IPS-18a (cell line): ENCODE measurements around the gene CACNA1I.

Experiments
- H3K27ac ChIP-seq: one replicate; pipeline ENCODE4 v1.5.1; 2013; ENCODE audit warnings: low read length
- H3K27me3 ChIP-seq: one replicate; pipeline ENCODE4 v1.6.1; 2013; ENCODE audit warnings: mild to moderate bottlenecking, low read length; ENCODE audit not compliant: control insufficient read depth, insufficient read depth
- H3K36me3 ChIP-seq: one replicate; pipeline ENCODE4 v1.6.1; 2013; ENCODE audit warnings: low read depth, low read length; ENCODE audit not compliant: control insufficient read depth
- H3K4me1 ChIP-seq: one replicate; pipeline ENCODE4 v1.6.1; 2013; ENCODE audit warnings: low read depth, low read length; ENCODE audit not compliant: control insufficient read depth
- H3K4me3 ChIP-seq: one replicate; pipeline ENCODE4 v1.5.1; 2013; ENCODE audit warnings: low read length
- H3K9ac ChIP-seq: one replicate; pipeline ENCODE4 v1.6.1; 2013; ENCODE audit warnings: mild to moderate bottlenecking, low read length, moderate library complexity
- H3K9me3 ChIP-seq: one replicate; pipeline ENCODE4 v1.6.1; 2013; ENCODE audit warnings: low read depth, low read length; ENCODE audit not compliant: control insufficient read depth

The CACNA1I gene

GRCh38 chr22:39610766-39611165, 40.2 kb downstream of the CACNA1I start:
- peaks cover 8% of the 10 kb centered on the region for H3K4me1 ChIP-seq
- no peaks in the 10 kb centered on the region for H3K27me3 ChIP-seq
- no peaks in the 10 kb centered on the region for H3K36me3 ChIP-seq

GRCh38 chr22:39611360-39611759, 40.8 kb downstream of the CACNA1I start:
- Histone ChIP-seq H3K36me3 (no peaks in the 10 kb centered on the region), H3K4me3 (no peak overlapping the region), H3K27me3 (no peaks in the 10 kb centered on the region), H3K9me3 (no peaks in the 10 kb centered on the region), H3K9ac (no peak overlapping the region), H3K4me1 (peaks cover 8% of the 10 kb centered on the region), H3K27ac (no peak overlapping the region)

More at GRCh38 chr22:39610766-39611165, 40.2 kb downstream of the CACNA1I start:
- no peaks in the 10 kb centered on the region for H3K9me3 ChIP-seq
- no peak overlapping the region for H3K9ac ChIP-seq
- H3K27ac ChIP-seq, result no peak overlapping the region
- H3K4me3 ChIP-seq, result no peak overlapping the region

- no peaks in the 10 kb centered on the region for H3K27me3 ChIP-seq
- H3K9me3 ChIP-seq, result no peaks in the 10 kb centered on the region
- H3K9ac ChIP-seq, result no peak overlapping the region
- no peak overlapping the region for H3K4me3 ChIP-seq
- no peaks in the 10 kb centered on the region for H3K36me3 ChIP-seq
- peaks cover 4% of the 10 kb centered on the region for H3K4me1 ChIP-seq
- H3K27ac ChIP-seq, result no peak overlapping the region
Measured at GRCh38 chr22:39612811-39613548, 42.4 kb downstream of the CACNA1I start.

- Histone ChIP-seq H3K27ac (no peak overlapping the region), H3K9ac (no peak overlapping the region)
Measured at GRCh38 chr22:39613549-39613921, 43.0 kb downstream of the CACNA1I start.

GRCh38 chr22:39614442-39614841, 43.9 kb downstream of the CACNA1I start:
- Histone ChIP-seq H3K36me3 (no peaks in the 10 kb centered on the region), H3K27me3 (no peaks in the 10 kb centered on the region), H3K9ac (no peak overlapping the region), H3K4me3 (no peak overlapping the region), H3K27ac (no peak overlapping the region), H3K4me1 (peaks cover 4% of the 10 kb centered on the region), H3K9me3 (no peaks in the 10 kb centered on the region)

More at GRCh38 chr22:39613549-39613921, 43.0 kb downstream of the CACNA1I start:
- H3K4me3 ChIP-seq, result no peak overlapping the region
- H3K27me3 ChIP-seq, result no peaks in the 10 kb centered on the region
- no peaks in the 10 kb centered on the region for H3K9me3 ChIP-seq
- no peaks in the 10 kb centered on the region for H3K36me3 ChIP-seq
- peaks cover 4% of the 10 kb centered on the region for H3K4me1 ChIP-seq

GRCh38 chr22:39616051-39616450, 45.5 kb downstream of the CACNA1I start:
- H3K4me3 ChIP-seq, result no peak overlapping the region
- no peaks in the 10 kb centered on the region for H3K36me3 ChIP-seq
- no peak overlapping the region for H3K27ac ChIP-seq
- H3K4me1 ChIP-seq, result peaks cover 4% of the 10 kb centered on the region
- H3K9ac ChIP-seq, result no peak overlapping the region
- H3K27me3 ChIP-seq, result no peaks in the 10 kb centered on the region
- H3K9me3 ChIP-seq, result no peaks in the 10 kb centered on the region

GRCh38 chr22:39616781-39617180, 46.2 kb downstream of the CACNA1I start:
- Histone ChIP-seq H3K27ac (no peak overlapping the region), H3K4me1 (peaks cover 4% of the 10 kb centered on the region), H3K36me3 (no peaks in the 10 kb centered on the region), H3K27me3 (no peaks in the 10 kb centered on the region), H3K4me3 (no peak overlapping the region), H3K9me3 (no peaks in the 10 kb centered on the region), H3K9ac (no peak overlapping the region)

GRCh38 chr22:39617342-39617741, 46.8 kb downstream of the CACNA1I start:
- no peak overlapping the region for H3K27ac ChIP-seq
- no peaks in the 10 kb centered on the region for H3K27me3 ChIP-seq
- no peaks in the 10 kb centered on the region for H3K36me3 ChIP-seq
- H3K9ac ChIP-seq, result no peak overlapping the region
- H3K4me3 ChIP-seq, result no peak overlapping the region
- no peaks in the 10 kb centered on the region for H3K9me3 ChIP-seq
- peaks cover 4% of the 10 kb centered on the region for H3K4me1 ChIP-seq

- Histone ChIP-seq H3K4me3 (no peak overlapping the region), H3K36me3 (no peaks in the 10 kb centered on the region), H3K4me1 (peaks cover 4% of the 10 kb centered on the region), H3K9me3 (no peaks in the 10 kb centered on the region), H3K27me3 (no peaks in the 10 kb centered on the region), H3K27ac (no peak overlapping the region), H3K9ac (no peak overlapping the region)
Measured at GRCh38 chr22:39617970-39618757, 47.6 kb downstream of the CACNA1I start.

GRCh38 chr22:39618996-39619530, 48.5 kb downstream of the CACNA1I start:
- Histone ChIP-seq H3K27me3 (no peaks in the 10 kb centered on the region), H3K36me3 (no peaks in the 10 kb centered on the region), H3K9ac (no peak overlapping the region), H3K4me1 (peaks cover 4% of the 10 kb centered on the region), H3K9me3 (no peaks in the 10 kb centered on the region), H3K27ac (no peak overlapping the region), H3K4me3 (no peak overlapping the region)

GRCh38 chr22:39620924-39621690, 50.6 kb downstream of the CACNA1I start:
- Histone ChIP-seq H3K36me3 (no peaks in the 10 kb centered on the region), H3K4me1 (peaks cover 10% of the 10 kb centered on the region), H3K27ac (no peak overlapping the region), H3K27me3 (no peaks in the 10 kb centered on the region), H3K4me3 (no peak overlapping the region), H3K9me3 (no peaks in the 10 kb centered on the region), H3K9ac (no peak overlapping the region)
